Measurements from ENCODE around the gene TAOK1.

The TAOK1 gene

DNA sequence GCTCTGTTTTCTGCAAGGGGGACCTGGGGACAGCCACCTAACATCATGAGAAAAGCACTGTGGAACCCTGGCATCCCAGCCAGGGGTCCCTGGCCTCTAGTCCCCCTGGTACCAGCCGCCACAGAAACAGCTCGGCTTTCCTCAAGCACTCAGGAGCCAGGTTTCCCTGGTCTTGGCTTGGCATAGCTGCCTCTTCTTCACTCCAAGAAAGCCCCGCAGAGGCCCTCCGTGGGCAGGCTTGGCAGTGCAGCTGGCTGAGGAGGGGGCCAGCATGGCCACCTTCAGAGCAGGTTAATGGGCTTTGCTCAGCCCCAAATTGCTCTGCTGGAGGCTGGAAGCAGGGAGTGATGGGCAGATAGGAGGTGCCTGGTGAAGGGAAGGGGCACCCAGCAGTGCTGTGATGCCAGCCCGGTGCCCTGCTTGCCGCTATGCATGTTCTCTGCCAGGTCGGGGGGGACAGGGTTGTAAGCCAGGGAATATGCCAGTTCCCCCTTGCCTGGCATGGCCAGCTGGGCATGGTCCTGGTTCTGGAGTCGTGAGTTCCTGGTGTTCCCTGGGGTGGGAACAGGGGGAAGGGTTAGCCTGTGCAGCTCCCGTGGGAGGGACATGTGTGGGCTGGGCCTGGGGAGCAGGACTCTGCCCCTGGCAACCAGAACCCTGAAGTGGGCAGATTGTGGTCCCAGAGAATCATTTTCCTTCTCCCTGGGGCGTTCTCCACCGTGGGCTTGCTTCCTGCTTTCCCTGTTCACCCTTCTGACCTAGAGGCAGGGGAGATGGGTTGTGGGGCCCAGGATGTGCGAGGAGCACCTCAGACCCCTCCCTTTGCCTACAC, 206.0 kb downstream of the TAOK1 start:
- no peak for DNase-seq (ENCODE audit: low read depth)

DNA sequence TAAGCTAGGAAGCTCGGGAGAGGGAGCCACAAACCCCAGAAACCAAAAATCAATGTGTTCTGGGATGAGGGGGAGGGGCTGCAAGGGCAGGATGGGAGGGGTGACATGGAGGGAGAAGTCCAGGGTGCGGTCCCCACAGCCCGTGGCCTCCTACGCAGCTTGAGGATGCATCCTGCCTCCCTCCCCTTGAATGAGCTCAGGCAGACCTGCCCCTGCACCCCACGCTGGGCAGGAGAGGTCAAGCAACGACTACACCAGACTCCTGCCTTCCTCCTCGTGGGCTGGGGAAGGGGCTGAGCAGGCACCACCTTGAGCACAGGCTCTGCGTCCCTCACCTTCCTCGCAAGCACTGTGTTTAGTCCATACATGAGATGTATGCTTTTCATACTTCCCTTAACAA, 206.6 kb downstream of the TAOK1 start:
- no peak for DNase-seq (ENCODE audit: low read depth)

DNA sequence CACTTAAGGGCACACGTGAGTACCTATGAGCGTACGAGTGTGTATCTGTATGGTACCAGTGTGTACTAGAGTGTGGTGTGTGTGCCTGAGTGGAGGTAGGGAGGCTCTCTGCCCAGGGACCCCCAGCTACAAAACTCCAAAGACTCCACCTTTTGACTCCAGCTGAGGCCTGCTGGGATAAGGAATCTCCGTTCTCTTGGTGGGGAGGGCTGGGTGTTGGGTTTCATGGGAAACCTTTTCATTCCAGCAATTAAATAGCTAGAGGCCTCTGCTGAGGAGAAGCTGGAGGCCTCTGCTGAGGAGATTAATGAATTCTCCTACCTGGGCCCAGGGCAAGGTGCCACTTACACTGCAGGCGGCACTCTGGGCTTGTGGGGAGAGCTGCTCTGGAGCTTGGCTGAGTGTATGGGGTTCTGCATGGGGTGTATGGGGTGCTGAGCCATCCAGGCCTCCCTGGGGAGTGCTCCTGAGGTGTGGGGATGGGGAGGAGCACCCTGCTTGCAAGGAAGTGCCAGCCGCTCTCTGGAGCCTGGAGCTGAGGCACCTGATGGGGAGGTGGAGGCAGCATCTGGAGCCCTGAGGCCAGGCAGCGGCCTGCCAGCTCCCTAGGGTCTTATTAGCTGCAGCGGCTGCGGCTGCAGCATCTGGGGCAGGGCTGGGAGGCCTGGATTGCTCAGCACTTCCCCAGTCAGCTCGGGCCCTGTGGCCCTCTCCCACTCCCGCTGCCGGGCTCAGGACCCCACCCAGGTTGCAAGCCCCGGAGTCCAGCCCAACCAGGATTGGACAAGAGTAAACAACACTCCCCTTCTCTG, 207.4 kb downstream of the TAOK1 start:
- no peak for DNase-seq (ENCODE audit: low read depth)
